Heart left ventricle (tissue), 13 donors: Measurements from ENCODE around the gene HCAR3.

Experiments
- CTCF ChIP-seq, 12 donors: fragments of 200-600 bp; sonication (generic) in 4 of 12; IDR thresholded peaks; one replicate each; pipeline versions ENCODE4 v1.5.0 to v1.8.0; 2018 to 2022; ENCODE audit warnings: antibody characterized with exemption in 12 of 12, mild to moderate bottlenecking in 5 of 12
- POLR2A ChIP-seq, 2 donors: fragments of 450-650 bp; IDR thresholded peaks; one replicate each; pipeline ENCODE4 v1.6.1; 2017; ENCODE audit warnings: antibody characterized with exemption in 2 of 2, mild to moderate bottlenecking in 2 of 2, moderate library complexity in 2 of 2
- donor health status: ischemic (EF 13 %, LVEDD 7.1; RV severe dilation, severe dysfunction).
- donor health status: DM: no; HTN: yes; CAD: no.
- donor health status: DM: no; HTN: no; CAD: no.
- donor health status: ischemic (EF 25% LVEDD 6.9; RV normal size, moderate dysfunction).
- donor health status: ischemic (EF 25% LVEDD 5.7; RV mildly dilated, moderate dysfunction).
- donor health status: ischemic (EF 35%, LVEDD 5.7; RV mildly dilated, moderate dysfunction).
- donor health status: nonischemic (EF 11% LVEDD 7.7; RV severe dilation, severe dysfunction).
- donor health status: DM: yes; HTN: yes; CAD: no.
- donor health status: PGD.
- donor health status: ischemic (EF 29% LVEDD 5.4; RV normal size, mild dysfunction).
- donor health status: nonischemic (EF 23%, LVEDD 6.1; RV moderate dilation, normal function).

GRCh38 chr12:122754790-122755189, 38.2 kb upstream of the HCAR3 start:
- TF ChIP-seq CTCF (IDR thresholded peaks at IDR 0.05) (no peak), POLR2A (IDR thresholded peaks at IDR 0.05) (no peak)
